Measurements from ENCODE around the gene LNPK.

DNA sequence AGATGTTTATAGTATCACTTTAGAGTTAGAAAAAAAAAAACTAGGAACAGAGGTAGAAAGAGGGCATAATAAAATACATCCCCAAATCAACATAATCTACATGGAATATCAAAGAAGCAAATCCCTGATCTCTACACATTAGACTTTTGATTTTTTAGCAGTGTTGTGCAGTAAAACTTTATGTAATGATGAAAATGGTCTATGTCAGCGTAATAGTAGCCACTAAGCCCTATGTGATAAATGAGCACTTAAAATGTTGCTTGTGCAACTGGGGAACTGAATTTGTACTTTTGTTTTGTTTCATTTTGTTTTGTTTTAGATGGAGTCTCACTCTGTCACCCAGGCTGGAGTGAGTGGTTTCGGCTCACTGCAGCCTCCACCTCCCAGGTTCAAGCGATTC lies 36.3 kb downstream of the LNPK start:
- no peak for TF ChIP-seq POLR2A (IDR thresholded peaks at IDR 0.05)
- no peak for TF ChIP-seq CTCF (IDR thresholded peaks at IDR 0.05)

Measured in Peyer's patch (tissue), 4 donors.